ENCODE data around the gene HMOX2. TPM values are rescaled to one million over a fixed set of nuclear protein-coding genes. Genes with fewer than 3 reads are reported as not detected.

Gene HMOX2
- total RNA-seq, 1 experiment from 2014 or later = 34.6 TPM

DNA sequence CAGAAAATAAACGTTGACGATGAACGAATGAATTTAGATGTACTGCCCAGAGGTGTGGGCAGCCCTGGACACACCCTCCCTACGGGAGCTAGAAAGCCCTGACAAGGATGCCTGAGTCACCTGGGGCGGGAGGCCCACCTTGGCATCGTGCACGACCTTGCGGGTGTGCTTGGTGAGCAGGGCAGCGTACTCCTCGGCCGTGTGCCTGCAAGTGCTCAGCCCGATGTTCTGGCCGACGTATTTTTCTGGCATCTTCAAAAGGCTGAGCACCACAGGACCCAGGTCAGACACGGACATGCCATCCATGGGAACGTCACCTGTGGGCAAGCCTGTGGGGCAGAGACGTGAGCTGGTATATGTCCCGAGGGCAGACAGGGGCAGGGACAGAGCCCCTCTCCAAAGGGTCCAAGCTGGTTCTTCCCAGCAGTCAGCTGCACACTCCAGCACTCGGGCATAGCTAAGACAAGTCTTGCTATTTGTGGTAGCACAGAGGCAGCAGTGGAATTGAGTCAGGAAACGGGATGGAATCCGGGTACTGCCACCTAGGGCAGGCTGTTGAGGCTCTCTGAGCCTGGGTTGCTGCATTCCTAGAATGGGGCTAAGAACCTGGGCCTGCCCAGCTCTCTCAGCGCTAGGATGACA, 12.6 kb upstream of the HMOX2 start:
- no peak for DNase-seq (ENCODE audit: extremely low read depth, low read depth)

DNA sequence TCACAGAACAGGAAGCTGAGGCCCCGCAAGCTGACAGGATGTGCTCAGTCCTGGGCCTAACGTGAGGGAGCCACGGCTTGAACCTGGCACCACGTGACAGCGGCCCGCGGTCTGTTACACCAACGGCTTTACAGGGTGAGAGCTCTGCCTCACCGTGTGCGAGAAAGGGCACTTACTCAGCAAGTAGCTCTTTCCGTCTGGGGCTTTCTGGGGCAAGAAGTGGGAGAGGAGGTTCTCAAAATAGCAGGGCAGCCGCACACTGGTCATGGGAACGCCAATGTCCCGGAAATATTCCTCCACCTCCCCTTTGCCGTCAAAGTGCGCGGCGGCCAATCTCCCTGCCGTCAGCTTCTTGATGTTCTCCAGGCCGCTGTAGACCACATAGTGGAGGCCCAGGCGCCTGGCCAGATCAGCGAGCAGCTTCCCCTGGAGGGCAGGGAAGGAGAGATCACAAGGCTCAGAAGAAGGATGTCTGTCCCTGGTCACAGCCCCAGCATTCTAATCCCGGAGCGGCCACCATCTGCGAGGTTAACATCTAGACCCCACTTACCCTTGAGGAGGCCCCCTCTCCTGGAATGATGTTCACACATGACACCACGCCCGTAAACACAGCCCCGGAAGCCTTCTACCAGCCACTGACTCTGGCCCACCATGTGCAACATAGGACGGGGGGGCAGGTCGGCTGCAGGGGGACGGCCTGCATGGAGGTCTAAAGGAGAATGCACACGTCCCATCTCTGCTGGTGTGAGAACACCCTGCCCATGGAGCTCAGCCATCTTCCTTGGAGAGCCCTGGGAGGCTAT, 10.0 kb upstream of the HMOX2 start:
- DNase-seq (ENCODE audit: extremely low read depth, low read depth) = no peak

DNA sequence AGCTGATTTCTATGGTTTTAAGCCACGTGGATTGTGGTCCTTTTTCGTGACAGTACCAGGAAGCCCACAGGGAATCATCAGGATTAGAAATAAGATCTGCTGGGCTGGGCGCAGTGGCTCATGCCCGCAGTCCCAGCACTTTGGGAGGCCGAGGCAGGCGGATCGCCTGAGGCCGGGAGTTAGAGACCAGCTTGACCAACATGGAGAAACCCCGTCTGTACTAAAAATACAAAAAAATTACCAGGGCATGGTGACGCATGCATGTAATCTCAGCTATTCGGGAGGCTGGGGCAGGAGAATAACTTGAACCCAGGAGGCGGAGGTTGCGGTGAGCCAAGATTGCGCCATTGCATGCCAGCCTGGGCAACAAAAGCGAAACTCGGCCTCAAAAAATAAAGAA, 8.3 kb upstream of the HMOX2 start:
- no peak for DNase-seq (ENCODE audit: extremely low read depth, low read depth)

DNA sequence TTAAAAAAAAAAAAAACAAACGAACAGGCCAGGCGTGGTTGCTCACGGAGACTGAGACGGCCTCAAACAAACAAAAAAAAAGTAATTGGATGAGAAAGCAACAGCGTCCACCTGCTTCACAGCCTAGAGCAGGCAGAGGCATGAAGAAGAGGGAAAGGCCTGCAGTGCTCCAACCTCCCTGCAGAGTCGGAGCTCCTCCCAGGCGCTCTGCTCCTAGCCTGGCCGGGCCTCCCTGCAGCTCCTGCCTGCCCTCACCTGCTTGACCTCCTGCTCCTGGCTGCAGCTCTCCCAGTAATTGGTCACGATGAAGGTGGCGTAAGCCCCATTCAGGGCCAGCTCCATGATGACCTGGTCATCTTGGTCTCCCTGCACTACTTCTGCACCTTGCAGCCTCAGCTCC, 7.2 kb upstream of the HMOX2 start:
- no peak for DNase-seq (ENCODE audit: extremely low read depth, low read depth)

DNA sequence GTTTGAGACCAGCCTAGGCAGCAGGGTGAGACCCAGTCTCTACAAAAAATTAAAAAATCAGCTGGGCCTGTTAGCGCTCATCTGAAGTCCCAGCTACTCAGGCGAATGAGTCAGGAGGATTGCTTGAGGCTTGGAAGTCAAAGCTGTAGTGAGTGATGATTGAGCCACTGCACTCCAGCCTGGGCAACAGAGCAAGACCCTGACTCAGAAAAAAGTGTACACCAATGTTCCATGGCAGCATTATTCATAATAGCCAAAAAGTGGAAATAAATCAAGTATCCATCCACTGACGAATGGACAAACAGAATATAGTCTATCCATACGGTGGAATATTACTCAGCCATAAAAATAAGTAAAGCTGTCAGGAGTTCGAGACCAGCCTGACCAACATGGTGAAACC, 4.3 kb upstream of the HMOX2 start:
- DNase-seq (ENCODE audit: extremely low read depth, low read depth) = no peak

DNA sequence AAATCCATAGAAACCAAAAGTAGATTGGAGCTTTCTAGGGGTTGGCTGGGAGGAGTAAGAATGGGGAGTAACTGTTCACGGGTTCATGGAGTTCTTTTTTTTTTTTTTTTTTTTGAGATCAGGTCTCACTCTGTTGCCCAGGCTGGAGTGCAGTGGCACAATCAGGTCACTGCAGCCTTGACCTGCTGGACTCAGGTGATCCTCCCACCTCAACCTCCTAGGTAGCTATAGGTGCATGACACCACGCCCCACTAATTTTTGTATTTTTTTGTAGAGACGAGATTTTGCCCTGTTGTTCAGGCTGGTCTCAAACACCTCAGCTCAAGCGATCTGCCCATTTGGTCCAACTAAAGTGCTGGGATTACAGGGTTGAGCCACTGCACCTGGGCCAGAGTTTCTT, 3.3 kb upstream of the HMOX2 start:
- no peak for DNase-seq (ENCODE audit: extremely low read depth, low read depth)

DNA sequence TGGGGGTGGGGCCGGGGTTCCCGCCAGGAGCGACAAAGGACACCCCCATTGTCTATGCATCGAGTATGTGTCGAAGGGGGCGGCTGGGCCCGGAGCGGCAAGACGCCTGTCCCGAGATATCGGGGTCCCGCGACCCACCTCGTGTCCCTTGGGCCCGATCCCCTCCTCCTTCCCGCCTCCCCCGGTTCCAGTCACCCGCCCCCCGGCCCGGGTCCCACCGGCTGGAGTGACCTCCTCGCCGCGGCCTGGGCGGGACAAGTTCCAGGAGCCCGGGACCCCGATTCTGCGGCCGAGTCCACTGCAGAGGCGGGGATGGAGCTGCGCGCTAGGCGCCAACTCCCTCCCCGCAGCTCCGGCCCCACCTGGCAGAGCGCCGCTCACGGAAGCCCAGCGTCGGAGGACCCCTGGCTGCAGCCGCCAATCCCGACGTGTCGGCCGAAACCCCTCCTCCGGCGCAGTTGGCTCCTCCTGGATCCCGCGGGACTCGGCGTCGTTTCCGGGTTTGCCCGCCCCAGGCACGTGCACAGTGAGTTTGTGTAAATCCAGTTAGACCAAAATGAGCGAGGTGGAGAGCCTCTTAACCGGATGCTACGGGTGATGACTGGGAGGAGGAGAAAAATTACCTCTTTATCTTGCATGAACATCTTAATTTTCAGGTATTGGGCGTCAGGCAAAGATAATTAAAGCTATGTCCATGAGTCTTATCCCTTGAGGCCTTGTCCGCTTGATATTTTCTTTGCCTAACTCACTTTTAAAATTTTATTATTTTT, 1.8 kb upstream of the HMOX2 start, which contains the start of gene NMRAL1:
Gene NMRAL1 (minus strand): TSS at position 434 of the 770 bp plus-strand sequence. CDS start 493 bp downstream, outside the sequence.
- DNase-seq (ENCODE audit: extremely low read depth, low read depth) = peak; percentile 83

DNA sequence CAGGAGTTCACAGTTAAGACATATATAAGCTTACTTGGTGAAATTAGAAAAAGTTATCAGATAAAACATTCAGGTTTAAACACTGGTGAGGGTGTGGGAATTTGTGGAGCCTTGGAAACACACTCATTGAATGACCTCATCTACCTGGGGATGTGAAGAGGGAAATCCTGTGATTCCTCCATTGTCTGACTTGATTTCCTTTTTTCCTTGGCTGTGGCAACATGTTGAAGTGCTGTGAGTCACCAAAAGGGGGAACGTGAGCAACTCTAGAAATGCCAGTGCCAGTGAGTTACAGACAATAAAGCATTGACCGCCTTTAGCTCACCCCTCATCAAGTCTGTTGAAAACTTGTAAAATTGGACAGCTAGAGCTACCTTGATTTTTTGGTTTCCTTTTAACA, 1.8 kb downstream of the HMOX2 start:
- DNase-seq (ENCODE audit: extremely low read depth, low read depth) = no peak

DNA sequence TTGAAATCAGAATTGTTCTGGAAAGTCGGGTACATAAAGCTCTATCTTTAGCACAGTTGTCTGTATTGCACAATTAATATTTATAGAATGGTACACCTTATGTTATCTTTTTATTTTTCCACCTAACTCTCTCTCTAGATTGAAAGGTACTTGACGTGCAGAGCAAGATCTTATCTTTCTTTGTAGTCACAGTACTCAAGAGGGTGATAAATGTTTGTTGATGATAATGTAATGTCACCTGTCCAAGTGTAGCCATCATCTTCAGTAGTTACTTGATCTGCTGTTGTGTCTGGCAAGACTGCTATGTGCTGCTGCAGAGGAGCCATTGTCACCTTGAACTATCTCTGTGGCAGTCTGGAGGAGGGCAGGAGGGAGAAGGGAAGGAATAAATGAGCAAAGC, 5.3 kb downstream of the HMOX2 start:
- no peak for DNase-seq (ENCODE audit: extremely low read depth, low read depth)

DNA sequence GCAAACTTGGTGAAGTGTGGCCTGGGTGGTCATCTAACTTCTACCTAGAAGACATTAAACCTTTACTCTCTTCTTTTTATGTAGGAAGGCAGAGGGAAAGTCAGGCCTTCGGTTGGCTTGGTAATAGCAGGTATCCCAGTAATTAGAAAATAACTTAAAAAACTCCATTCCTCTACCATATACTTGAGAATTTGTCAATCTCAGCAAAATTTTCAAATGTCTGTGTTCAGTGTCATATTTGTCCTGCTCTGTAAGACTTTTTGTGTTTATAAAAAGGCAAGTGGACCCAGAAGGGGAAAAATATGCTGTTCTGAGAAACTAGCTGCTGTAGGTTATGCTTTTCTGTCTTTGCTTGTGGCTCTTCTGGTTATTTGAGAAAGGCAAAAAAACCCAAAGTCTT, 5.8 kb downstream of the HMOX2 start:
- DNase-seq (ENCODE audit: extremely low read depth, low read depth) = no peak

DNA sequence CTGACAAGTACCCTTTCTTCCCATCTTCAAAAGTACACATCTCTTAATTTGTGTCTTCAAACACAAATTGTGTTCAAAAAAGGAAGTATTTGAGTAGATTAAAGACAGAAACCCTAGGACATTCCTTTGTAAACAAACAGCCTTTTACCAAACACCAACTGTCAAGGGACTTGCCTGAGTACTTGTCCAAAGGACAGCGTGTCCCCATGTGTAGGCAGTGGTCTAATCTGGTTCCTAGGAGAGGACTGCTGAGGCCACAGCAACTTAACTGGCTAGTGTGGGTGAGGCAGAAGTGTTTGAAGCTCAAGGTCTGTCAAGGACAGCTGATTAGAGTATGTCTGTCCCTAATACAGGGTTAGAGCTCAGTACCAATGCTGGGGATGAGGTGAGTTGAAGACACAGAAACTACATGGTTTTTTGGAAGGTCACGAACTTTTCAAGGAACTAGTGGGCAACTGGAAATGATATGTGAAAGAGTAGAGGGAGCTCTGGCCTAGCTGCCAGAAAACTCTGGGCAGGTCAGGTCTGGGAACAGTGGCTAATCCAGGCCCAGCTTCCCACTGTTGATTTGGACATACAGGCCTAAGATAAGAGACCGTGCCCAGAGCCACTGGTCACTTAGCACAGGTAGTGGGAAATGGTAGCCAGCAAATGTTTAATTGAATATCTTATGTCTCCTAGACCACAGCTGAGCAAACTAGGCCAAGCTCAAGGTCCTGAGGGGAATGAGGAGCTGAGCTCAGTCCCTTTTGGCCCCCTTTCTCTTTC, 10.1 kb downstream of the HMOX2 start:
- DNase-seq (ENCODE audit: extremely low read depth, low read depth) = no peak

DNA sequence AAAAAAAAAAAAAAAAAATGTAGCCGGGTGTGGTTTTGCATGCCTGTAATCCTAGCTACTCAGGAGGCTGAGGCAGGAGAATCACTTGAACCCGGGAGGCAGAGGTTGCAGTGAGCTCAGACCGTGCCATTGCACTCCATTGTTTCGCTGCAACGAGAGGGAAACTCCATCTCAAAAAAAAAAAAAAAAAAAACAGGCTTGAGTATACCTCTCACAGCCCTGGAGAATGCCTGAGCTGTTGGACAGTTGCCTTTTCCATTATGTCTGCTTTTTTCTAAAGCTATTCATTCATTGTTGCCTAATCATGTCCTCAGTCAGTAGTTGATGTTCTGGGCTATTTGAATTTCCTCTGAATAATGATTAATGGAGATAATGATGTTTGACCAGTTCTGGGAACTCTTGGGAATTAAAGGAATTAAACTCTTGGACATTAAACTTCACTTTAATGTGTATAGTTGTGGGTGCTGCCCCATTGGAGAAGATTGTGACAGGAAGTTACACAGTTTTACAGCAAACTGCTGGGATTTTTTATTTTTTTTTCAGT, 11.8 kb downstream of the HMOX2 start:
- DNase-seq (ENCODE audit: extremely low read depth, low read depth) = no peak

DNA sequence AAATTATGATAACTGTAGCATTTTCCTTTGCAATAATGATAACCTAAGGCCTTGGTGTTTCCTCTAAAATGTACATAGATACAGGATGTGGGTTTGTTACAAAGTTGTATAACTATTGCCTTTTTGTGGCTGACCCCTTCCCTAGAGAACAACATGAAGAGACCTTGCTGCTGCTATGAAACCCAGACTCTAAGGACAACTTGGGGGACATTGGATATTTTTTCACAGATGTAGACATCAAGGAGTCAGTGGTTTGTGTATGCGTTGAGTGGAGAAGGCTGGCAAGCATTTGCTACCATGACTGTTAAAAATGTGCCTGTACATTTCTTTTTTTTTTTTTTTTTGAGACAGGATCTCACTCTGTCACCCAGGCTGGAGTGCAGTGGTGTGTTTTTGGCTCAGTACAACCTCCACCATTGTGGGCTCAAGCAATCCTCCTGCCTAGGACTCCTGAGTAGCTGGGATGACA, 12.3 kb downstream of the HMOX2 start:
- no peak for DNase-seq (ENCODE audit: extremely low read depth, low read depth)

DNA sequence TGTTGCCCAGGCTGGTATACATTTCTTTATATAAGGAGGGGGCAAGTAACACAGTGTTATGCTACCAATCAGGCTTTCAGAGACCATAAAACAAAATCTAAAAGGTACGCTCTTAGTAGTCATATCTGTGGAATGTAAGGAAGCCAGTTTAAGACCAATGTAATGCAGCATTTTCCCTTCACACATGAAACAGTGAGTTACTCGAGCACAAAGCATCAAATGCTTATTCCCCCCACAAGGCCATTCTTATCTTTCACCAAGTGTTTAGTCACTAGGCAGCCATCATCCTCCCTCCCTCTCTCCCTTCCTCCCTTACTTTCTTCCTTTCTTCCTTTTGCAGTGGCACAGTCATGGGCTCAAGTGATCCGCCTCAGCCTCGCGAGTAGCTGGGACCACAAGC, 12.8 kb downstream of the HMOX2 start:
- no peak for DNase-seq (ENCODE audit: extremely low read depth, low read depth)

DNA sequence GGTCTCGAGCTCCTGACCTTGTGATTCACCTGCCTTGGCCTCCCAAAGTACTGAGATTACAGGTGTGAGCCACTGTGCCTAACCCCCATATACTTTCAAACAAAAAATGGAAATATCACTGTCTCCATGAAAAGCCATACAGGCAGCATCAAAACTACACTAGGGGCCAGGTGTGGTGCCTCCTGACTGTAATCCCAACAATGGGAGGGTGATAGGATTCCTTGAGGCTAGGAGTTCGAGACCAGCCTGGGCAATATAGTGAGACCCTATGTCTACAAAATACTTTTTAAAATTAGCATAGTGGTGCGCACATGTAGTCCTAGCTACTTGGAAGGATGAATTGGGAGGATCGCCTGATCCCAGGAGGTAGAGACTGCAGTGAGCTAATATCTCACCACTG, 15.7 kb downstream of the HMOX2 start:
- no peak for DNase-seq (ENCODE audit: extremely low read depth, low read depth)

DNA sequence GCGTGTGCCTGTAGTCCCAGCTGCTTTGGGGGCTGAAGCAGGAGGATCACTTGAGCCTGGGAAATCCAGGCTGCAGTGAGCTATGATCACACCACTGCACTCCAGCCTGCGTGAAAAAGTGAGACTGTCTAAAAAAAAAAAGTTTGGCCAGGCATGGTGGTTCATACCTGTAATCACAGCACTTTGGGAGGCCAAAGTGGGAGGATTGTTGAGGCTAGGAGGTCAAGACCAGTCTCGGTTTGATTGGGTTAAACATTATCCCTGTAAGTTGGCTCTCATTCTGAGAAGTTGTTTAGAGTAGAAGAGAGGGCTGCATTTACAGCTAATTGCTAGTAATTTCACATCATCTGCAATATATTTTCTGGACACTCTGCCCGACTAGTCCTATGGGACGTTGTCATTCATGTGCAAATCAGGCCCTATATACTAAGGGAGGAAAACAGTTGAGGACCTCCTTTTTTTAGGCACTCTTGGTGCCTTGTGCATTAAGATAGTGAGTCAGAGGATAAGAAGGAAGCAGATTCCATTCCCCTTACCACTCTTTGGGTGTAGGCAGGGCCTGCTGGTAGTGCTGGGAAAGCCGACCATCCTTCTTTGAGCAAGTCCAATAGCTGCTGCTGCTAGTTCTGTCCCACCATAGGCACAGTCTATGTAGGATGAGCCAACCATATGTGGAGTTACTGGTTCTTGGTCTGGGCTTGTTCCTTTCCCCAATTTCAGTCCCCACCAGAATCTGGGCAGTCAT, 18.7 kb downstream of the HMOX2 start:
- DNase-seq (ENCODE audit: extremely low read depth, low read depth) = no peak

DNA sequence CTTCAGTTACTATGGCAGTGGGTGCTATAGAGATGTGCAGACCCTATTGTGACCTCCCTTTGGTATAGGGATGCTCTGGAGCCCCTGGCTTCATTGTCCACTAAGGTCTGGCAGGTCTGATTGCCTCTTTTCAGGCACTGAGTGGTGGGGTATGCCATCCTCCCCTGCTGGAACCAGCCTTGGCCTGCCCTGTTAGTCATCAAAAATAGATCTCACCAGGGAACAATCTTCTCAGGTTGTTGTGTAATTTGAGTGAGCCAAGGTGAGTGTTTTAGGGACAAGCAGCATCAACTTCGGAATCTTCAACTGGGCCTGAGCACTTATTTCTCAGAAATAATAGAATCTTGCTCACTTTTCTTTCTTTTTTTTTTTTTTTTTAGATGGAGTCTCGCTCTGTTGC, 19.6 kb downstream of the HMOX2 start:
- DNase-seq (ENCODE audit: extremely low read depth, low read depth) = no peak

DNA sequence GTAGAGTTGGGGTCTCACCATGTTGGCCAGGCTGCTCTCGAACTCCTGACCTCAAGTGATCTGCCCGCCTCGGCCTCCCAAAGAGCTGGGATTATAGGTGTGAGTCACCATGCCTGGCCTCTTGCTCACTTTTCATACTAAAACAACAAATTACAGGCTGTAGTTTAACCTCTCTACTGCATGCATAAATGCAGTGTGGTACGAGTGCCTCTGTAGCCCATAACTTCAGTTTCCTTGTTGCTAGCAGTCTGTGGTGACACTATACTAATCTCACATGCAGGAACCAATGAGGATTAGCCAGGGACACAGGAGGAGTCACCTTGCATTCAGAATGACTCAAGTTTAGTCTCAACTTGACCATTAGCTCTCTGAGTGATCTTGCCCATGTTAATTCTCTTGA, 20.1 kb downstream of the HMOX2 start:
- no peak for DNase-seq (ENCODE audit: extremely low read depth, low read depth)

DNA sequence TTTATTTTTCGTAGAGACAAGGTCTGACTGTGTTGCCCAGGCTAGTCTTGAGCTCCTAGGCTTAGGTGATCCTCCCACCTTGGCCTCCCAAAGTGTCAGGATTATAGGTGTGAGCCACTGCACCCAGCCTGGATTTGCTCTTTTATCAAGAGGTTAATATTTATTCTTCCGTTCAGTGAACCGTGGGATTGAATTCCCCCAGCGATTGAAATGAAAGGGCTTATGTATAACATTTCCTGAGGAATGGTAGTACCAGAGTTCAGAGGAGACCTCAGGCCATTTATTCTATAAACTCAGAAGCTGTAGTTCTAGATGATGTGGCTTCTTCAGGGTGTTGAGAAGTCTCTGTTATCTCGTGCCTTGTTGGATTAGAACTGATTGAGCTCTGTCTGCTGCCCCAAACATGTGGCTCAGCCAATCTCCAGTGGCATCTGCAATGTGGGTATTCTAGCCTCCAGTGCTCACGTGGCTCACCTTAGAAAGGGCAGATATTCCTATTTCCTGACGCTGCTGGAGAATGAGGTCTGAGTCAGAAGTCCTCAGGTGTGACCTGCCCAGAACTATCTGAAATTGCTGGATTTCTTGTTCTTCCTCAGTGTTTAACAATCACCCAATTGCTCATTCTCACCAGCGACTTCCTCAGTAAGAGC, 22.5 kb downstream of the HMOX2 start:
- DNase-seq (ENCODE audit: extremely low read depth, low read depth) = no peak
